ENCODE data around the gene TMEM134. TPM values are rescaled to one million over a fixed set of nuclear protein-coding genes. Genes with fewer than 3 reads are reported as not detected.

TMEM134 gene
- total RNA-seq, 1 donor from 2014 or later, result 38.0 TPM

DNA sequence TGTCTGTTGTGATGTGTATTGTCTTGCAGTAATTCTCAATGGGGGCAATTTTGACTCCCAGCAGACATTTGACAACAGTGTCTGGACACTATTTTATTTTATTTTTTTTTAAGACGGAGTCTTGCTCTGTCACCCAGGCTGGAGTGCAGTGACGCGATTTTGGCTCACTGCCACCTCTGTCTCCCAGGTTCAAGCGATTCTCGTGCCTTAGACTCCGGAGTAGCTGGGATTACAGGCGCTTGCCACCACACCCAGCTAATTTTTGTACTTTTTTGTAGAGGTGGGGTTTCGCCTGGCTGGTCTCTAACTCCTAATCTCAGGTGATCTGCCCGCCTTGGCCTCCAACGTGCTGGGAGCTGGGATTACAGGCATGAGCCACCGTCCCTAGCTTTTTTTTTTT lies 39.3 kb downstream of the TMEM134 start:
- Mint-ChIP-seq H3K27me3 (ENCODE audit: low read depth, unreplicated experiment) (no peaks in the 10 kb centered on the region), H3K9me3 (ENCODE audit: unreplicated experiment) (no peaks in the 10 kb centered on the region), H3K4me3 (ENCODE audit: unreplicated experiment) (peak overlapping the region; percentile 97), H3K4me1 (ENCODE audit: low read depth, unreplicated experiment) (peaks cover 2% of the 10 kb centered on the region), H3K36me3 (ENCODE audit: low read depth, unreplicated experiment) (peaks cover 8% of the 10 kb centered on the region), H3K27ac (ENCODE audit: unreplicated experiment) (no peak overlapping the region)
- FAIRE-seq (no peak), DNase-seq (ENCODE audit: low read depth) (no peak)
- Histone ChIP-seq H3K36me3 (ENCODE audit: insufficient read depth, low read length) (peaks cover 8% of the 10 kb centered on the region), H2AFZ (ENCODE audit: low read depth, low read length) (no peak overlapping the region), H3K4me3 (ENCODE audit: insufficient read depth, low read depth, low read length) (no peak overlapping the region), H4K20me1 (ENCODE audit: insufficient read depth, low read length) (peaks cover 3% of the 10 kb centered on the region), H3K9me3 (ENCODE audit: insufficient read depth, low read depth, low read length) (no peaks in the 10 kb centered on the region), H3K27me3 (ENCODE audit: insufficient read depth, low read length) (no peaks in the 10 kb centered on the region), H3K9ac (ENCODE audit: low read length) (peak overlapping the region; percentile 98), H3K79me2 (ENCODE audit: insufficient read depth, low read length) (peaks cover 26% of the 10 kb centered on the region), H3K4me2 (ENCODE audit: low read length) (peak overlapping the region; percentile 100), H3K4me1 (ENCODE audit: insufficient read depth, low read length) (peaks cover 14% of the 10 kb centered on the region), H3K27ac (ENCODE audit: low read depth, low read length) (no peak overlapping the region)
- TF ChIP-seq, protein P1, sequence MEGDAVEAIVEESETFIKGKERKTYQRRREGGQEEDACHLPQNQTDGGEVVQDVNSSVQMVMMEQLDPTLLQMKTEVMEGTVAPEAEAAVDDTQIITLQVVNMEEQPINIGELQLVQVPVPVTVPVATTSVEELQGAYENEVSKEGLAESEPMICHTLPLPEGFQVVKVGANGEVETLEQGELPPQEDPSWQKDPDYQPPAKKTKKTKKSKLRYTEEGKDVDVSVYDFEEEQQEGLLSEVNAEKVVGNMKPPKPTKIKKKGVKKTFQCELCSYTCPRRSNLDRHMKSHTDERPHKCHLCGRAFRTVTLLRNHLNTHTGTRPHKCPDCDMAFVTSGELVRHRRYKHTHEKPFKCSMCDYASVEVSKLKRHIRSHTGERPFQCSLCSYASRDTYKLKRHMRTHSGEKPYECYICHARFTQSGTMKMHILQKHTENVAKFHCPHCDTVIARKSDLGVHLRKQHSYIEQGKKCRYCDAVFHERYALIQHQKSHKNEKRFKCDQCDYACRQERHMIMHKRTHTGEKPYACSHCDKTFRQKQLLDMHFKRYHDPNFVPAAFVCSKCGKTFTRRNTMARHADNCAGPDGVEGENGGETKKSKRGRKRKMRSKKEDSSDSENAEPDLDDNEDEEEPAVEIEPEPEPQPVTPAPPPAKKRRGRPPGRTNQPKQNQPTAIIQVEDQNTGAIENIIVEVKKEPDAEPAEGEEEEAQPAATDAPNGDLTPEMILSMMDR (IDR thresholded peaks at IDR 0.05; ENCODE audit: insufficient read depth, low read depth, low read length), result no peak

DNA sequence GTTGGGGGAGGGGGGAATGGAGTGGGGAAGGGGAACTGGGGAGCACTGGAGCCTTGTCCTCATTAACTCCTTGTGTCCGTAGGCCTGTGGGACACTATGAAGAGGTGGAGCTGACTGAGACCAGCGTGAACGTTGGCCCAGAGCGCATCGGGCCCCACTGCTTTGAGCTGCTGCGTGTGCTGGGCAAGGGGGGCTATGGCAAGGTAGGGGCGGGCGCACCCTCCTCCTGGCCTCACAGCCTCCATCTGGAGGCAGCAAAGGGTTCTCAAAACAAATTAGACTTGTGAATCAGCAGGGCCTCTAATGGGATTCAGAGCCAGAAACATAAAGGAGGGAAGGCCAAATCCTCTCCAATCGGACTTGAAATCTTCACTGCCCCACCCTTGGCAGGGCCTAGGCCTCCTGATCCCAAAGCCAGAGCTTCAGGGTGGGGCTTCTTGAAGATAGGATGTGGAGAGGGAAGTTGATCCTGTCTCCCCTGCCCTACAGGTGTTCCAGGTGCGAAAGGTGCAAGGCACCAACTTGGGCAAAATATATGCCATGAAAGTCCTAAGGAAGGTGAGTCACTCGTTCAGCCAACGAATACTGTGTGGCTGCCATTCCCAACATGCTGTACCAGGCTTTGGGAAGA lies 39.9 kb downstream of the TMEM134 start:
- Mint-ChIP-seq H3K4me1 (ENCODE audit: low read depth, unreplicated experiment) (peaks cover 2% of the 10 kb centered on the region), H3K27ac (ENCODE audit: unreplicated experiment) (peak overlapping the region; percentile 64), H3K4me3 (ENCODE audit: unreplicated experiment) (peak overlapping the region; percentile 97), H3K36me3 (ENCODE audit: low read depth, unreplicated experiment) (peaks cover 8% of the 10 kb centered on the region), H3K27me3 (ENCODE audit: low read depth, unreplicated experiment) (no peaks in the 10 kb centered on the region), H3K9me3 (ENCODE audit: unreplicated experiment) (no peaks in the 10 kb centered on the region)
- Histone ChIP-seq H3K9ac (ENCODE audit: low read length) (peak overlapping the region; percentile 98), H3K4me1 (ENCODE audit: insufficient read depth, low read length) (peaks cover 14% of the 10 kb centered on the region), H3K4me2 (ENCODE audit: low read length) (peak overlapping the region; percentile 100), H3K27me3 (ENCODE audit: insufficient read depth, low read length) (no peaks in the 10 kb centered on the region), H3K27ac (ENCODE audit: low read depth, low read length) (peak overlapping the region; percentile 85), H3K4me3 (ENCODE audit: insufficient read depth, low read depth, low read length) (peak overlapping the region; percentile 99), H3K9me3 (ENCODE audit: insufficient read depth, low read depth, low read length) (no peaks in the 10 kb centered on the region), H2AFZ (ENCODE audit: low read depth, low read length) (peak overlapping the region; percentile 87), H3K79me2 (ENCODE audit: insufficient read depth, low read length) (peaks cover 26% of the 10 kb centered on the region), H4K20me1 (ENCODE audit: insufficient read depth, low read length) (peaks cover 3% of the 10 kb centered on the region), H3K36me3 (ENCODE audit: insufficient read depth, low read length) (peaks cover 6% of the 10 kb centered on the region)
- FAIRE-seq (no peak), DNase-seq (ENCODE audit: low read depth) (no peak)
- no peak for TF ChIP-seq EZH2 (IDR thresholded peaks at IDR 0.05; ENCODE audit: insufficient read depth, low read length)
- TF ChIP-seq, protein P1 (IDR thresholded peaks at IDR 0.05; ENCODE audit: insufficient read depth, low read depth, low read length), result no peak
